ENCODE measurements around the gene CDK5RAP2. TPM values are rescaled to one million over a fixed set of nuclear protein-coding genes. Genes with fewer than 3 reads are reported as not detected.

The CDK5RAP2 gene
- total and polyA plus RNA-seq, 2 experiments from 2014 or later: 23.9 to 30.9 TPM

- no peaks in the 10 kb centered on the region for H3K79me2 ChIP-seq
- H3K9me2 ChIP-seq (replicated peaks; ENCODE audit: insufficient read depth): no peaks in the 10 kb centered on the region
- no peak for DNase-seq (ENCODE audit: low spot score)
- H3K36me3 ChIP-seq (replicated peaks; ENCODE audit: insufficient read depth, low read depth): peaks cover 2% of the 10 kb centered on the region
- 93% methylated on average over 1 of the region's 1 CpG for WGBS (ENCODE audit: low lambda C conversion rate, missing lambda C conversion rate)
- no peaks in the 10 kb centered on the region for H3K27me3 ChIP-seq
- H3K4me2 ChIP-seq: no peak overlapping the region
- TF ChIP-seq EZH2phosphoT487 (IDR thresholded peaks at IDR 0.05; ENCODE audit: low read depth, severe bottlenecking, unreplicated experiment) (no peak), CTCF (IDR thresholded peaks at IDR 0.05; ENCODE audit: poor library complexity) (no peak), EZH2 (IDR thresholded peaks at IDR 0.05; ENCODE audit: borderline replicate concordance) (no peak)
- no peaks in the 10 kb centered on the region for H3K9me3 ChIP-seq (ENCODE audit: low read depth)
- no peaks in the 10 kb centered on the region for H3K4me1 ChIP-seq (ENCODE audit: insufficient read depth)
- no peak overlapping the region for H3K4me3 ChIP-seq
- H2AFZ ChIP-seq: no peak overlapping the region
- no peaks in the 10 kb centered on the region for H4K20me1 ChIP-seq (ENCODE audit: insufficient read depth, poor library complexity, severe bottlenecking)
- H3K27ac ChIP-seq: no peak overlapping the region
These were observed 35.5 kb downstream of the CDK5RAP2 start for GRCh38 chr9:120544441-120544840.

GRCh38 chr9:120542701-120543490 lies 37.1 kb downstream of the CDK5RAP2 start:
- H3K79me2 ChIP-seq: no peaks in the 10 kb centered on the region
- H3K27me3 ChIP-seq: no peaks in the 10 kb centered on the region
- no peak overlapping the region for H3K4me3 ChIP-seq
- no peaks in the 10 kb centered on the region for H3K9me3 ChIP-seq (ENCODE audit: low read depth)
- no peak for TF ChIP-seq CTCF (IDR thresholded peaks at IDR 0.05; ENCODE audit: poor library complexity)
- TF ChIP-seq EZH2phosphoT487 (IDR thresholded peaks at IDR 0.05; ENCODE audit: low read depth, severe bottlenecking, unreplicated experiment): no peak
- no peak for TF ChIP-seq EZH2 (IDR thresholded peaks at IDR 0.05; ENCODE audit: borderline replicate concordance)
- no peak overlapping the region for H2AFZ ChIP-seq
- H3K27ac ChIP-seq: no peak overlapping the region
- no peaks in the 10 kb centered on the region for H3K36me3 ChIP-seq (replicated peaks; ENCODE audit: insufficient read depth, low read depth)
- H4K20me1 ChIP-seq (ENCODE audit: insufficient read depth, poor library complexity, severe bottlenecking): no peaks in the 10 kb centered on the region
- H3K4me1 ChIP-seq (ENCODE audit: insufficient read depth): no peaks in the 10 kb centered on the region
- no peaks in the 10 kb centered on the region for H3K9me2 ChIP-seq (replicated peaks; ENCODE audit: insufficient read depth)
- 94% methylated on average over 7 of the region's 7 CpGs for WGBS (ENCODE audit: low lambda C conversion rate, missing lambda C conversion rate)
- DNase-seq (ENCODE audit: low spot score): no peak
- H3K4me2 ChIP-seq: no peak overlapping the region

- H3K4me1 ChIP-seq (ENCODE audit: insufficient read depth): no peaks in the 10 kb centered on the region
- no peaks in the 10 kb centered on the region for H3K36me3 ChIP-seq (replicated peaks; ENCODE audit: insufficient read depth, low read depth)
- H3K79me2 ChIP-seq: no peaks in the 10 kb centered on the region
- H4K20me1 ChIP-seq (ENCODE audit: insufficient read depth, poor library complexity, severe bottlenecking): no peaks in the 10 kb centered on the region
- H3K9me3 ChIP-seq (ENCODE audit: low read depth): no peaks in the 10 kb centered on the region
- 98% methylated on average over 2 of the region's 2 CpGs for WGBS (ENCODE audit: low lambda C conversion rate, missing lambda C conversion rate)
- no peaks in the 10 kb centered on the region for H3K27me3 ChIP-seq
- no peak for DNase-seq (ENCODE audit: low spot score)
- H3K9me2 ChIP-seq (replicated peaks; ENCODE audit: insufficient read depth): no peaks in the 10 kb centered on the region
- H3K4me2 ChIP-seq: no peak overlapping the region
- no peak overlapping the region for H3K27ac ChIP-seq
- TF ChIP-seq CTCF (IDR thresholded peaks at IDR 0.05; ENCODE audit: poor library complexity): no peak
- no peak for TF ChIP-seq EZH2 (IDR thresholded peaks at IDR 0.05; ENCODE audit: borderline replicate concordance)
- no peak for TF ChIP-seq EZH2phosphoT487 (IDR thresholded peaks at IDR 0.05; ENCODE audit: low read depth, severe bottlenecking, unreplicated experiment)
- no peak overlapping the region for H3K4me3 ChIP-seq
- no peak overlapping the region for H2AFZ ChIP-seq
These were observed 38.0 kb downstream of the CDK5RAP2 start for GRCh38 chr9:120541921-120542320.
